Natural killer cell (primary cell): Measurements from ENCODE around the gene RYR2. TPM values are rescaled to one million over a fixed set of nuclear protein-coding genes. Genes with fewer than 3 reads are reported as not detected.

Experiments
- ATAC-seq, 3 donors: fragments of 150-1000 bp in 2 of 3; fragments of 200-7000 bp in 1 of 3; cut with Tn5 transposase; 1 replicate in 1 of 3; 2 replicates in 2 of 3; pipeline ENCODE4 v1.10.0; 2021; ENCODE audit warnings: mild to moderate bottlenecking in 2 of 3, moderate library complexity in 2 of 3
- DNase-seq, 2 donors: peaks; one replicate each; pipeline versions ENCODE4 v3.0.0 to v3.0.0-alpha.2; 2013 to 2021; ENCODE audit warnings: mixed read lengths in 1 of 2
- H3K27ac ChIP-seq: one replicate; pipeline ENCODE4 v1.5.1; 2013; ENCODE audit warnings: mild to moderate bottlenecking, low read length
- H3K27me3 ChIP-seq: one replicate; pipeline ENCODE4 v1.6.1; 2013; ENCODE audit warnings: low read length; ENCODE audit not compliant: control insufficient read depth, insufficient read depth
- H3K36me3 ChIP-seq: one replicate; pipeline ENCODE4 v1.6.1; 2013; ENCODE audit warnings: low read length; ENCODE audit not compliant: control insufficient read depth, insufficient read depth
- H3K4me1 ChIP-seq: one replicate; pipeline ENCODE4 v1.6.1; 2013; ENCODE audit warnings: low read length; ENCODE audit not compliant: control insufficient read depth, insufficient read depth
- H3K4me3 ChIP-seq: one replicate; pipeline ENCODE4 v1.5.1; 2013; ENCODE audit warnings: low read length
- H3K9me3 ChIP-seq: one replicate; pipeline ENCODE4 v1.6.1; 2013; ENCODE audit warnings: low read length; ENCODE audit not compliant: control insufficient read depth, insufficient read depth
- H3K27ac Mint-ChIP-seq, 2 donors: one replicate each; pipeline ENCODE4 v1.8.0; 2022; ENCODE audit warnings: mild to moderate bottlenecking in 2 of 2, mixed read lengths in 2 of 2, moderate library complexity in 1 of 2
- H3K27me3 Mint-ChIP-seq, 2 donors: one replicate each; pipeline ENCODE4 v1.8.0; 2022; ENCODE audit warnings: low read depth in 2 of 2, mixed read lengths in 2 of 2
- H3K36me3 Mint-ChIP-seq: one replicate; pipeline ENCODE4 v1.8.0; 2022; ENCODE audit warnings: mixed read lengths
- H3K4me1 Mint-ChIP-seq, 2 donors: one replicate each; pipeline ENCODE4 v1.8.0; 2022; ENCODE audit warnings: mixed read lengths in 2 of 2
- H3K4me3 Mint-ChIP-seq: one replicate; pipeline ENCODE4 v1.8.0; 2022; ENCODE audit warnings: mild to moderate bottlenecking, moderate library complexity, mixed read lengths
- H3K9me3 Mint-ChIP-seq, 2 donors: one replicate each; pipeline ENCODE4 v1.8.0; 2022; ENCODE audit warnings: mixed read lengths in 2 of 2
- CTCF ChIP-seq: fragments of 200-600 bp; IDR thresholded peaks from one replicate; pipeline ENCODE4 v1.8.0; 2022; ENCODE audit warnings: antibody characterized with exemption
- WGBS: methylation state at CpG from one replicate; pipeline ENCODE4 v1.1.7; 2013; ENCODE audit warnings: missing lambda C conversion rate; ENCODE audit not compliant: insufficient coverage; 5-methylcytosine and 5-hydroxymethylcytosine counted together
- intact Hi-C: fragments of 100-400 bp; cut with micrococcal nuclease; formaldehyde crosslinking; loops from one replicate; pipeline ENCODE4 v1.14.2; 2022
- total RNA-seq, 4 donors: library from RNA; stranded (reverse); fragments of 120-200 nt in 1 of 4; gene quantifications; one replicate each; pipeline versions ENCODE4 v1.2.3 to v1.2.4, GENCODE V29; 2013 to 2022

The RYR2 gene
- total RNA-seq, 3 donors from 2014 or later (not counting 1 experiment from before 2014, with no cell fraction given): 0.13 to 1.2 (median 0.38) TPM

DNA sequence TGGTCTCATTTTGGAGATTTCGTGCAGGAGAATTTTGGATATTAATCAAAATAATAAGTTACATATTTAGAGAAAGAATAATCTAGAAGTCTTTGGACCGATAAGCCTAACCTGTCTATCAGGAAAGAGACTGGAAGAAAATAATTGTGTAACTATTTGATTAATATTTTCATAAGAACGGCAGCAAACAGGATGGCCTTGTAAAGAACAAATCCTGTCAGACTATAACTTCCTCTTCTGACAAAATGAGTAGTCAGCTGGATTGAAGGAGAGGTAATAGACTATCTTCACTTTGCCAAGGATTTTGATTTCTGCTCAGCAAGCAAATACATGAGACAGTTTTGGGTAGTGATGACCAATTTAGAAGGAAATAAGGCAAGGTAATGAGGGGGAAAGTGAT, 12.7 kb upstream of the RYR2 start:
- H3K4me3 Mint-ChIP-seq: no peak overlapping the region
- no peak for ATAC-seq

DNA sequence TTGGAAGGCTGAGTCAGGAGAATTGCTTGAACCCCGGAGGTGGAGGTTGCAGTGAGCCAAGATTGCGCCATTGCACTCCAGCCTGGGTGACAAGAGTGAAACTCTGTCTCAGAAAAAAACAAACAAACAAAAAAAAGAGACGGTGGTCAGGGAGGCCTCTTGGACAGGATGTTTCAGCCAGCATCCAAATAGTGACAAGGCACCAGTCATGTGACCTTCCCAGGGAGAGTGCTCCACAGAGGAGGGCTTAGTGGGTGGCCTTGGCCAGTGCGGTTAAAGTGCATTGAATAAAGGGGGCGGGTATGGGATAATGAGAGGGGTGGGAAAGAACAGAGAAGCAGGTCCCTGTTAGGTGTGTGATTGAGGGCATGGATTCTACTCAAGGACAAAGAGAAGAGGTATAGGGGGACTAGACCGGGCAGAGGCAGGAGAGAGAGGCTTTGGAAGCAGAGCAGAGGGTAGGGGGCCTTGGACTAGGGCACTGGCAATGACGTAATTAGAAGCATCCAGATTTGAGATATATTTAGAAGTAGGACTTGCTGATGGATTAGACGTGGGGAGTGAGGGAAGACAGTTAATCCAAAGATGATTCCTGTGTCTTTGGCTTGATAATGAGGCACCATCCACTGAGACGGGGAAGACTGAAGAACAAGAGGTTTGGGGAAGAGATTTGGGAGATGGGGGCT, 12.0 kb upstream of the RYR2 start:
- no peaks in the 10 kb centered on the region for H3K9me3 ChIP-seq
- Mint-ChIP-seq H3K27ac (no peak overlapping the region), H3K9me3 (peaks cover 4 to 11% of the 10 kb centered on the region in 2 donors), H3K36me3 (peaks cover 7% of the 10 kb centered on the region), H3K4me1 (no peaks in the 10 kb centered on the region), H3K27me3 (peaks cover 0 to 8% of the 10 kb centered on the region in 2 donors), H3K4me3 (no peak overlapping the region)
- H3K27me3 ChIP-seq: peaks cover 2% of the 10 kb centered on the region
- no peak for TF ChIP-seq CTCF
- intact Hi-C loops: no loop called here
- no peak overlapping the region for H3K27ac ChIP-seq
- 81% methylated on average over 9 of the region's 9 CpGs for WGBS
- ATAC-seq (no peak), DNase-seq (no peak)
- H3K4me3 ChIP-seq: no peak overlapping the region
- H3K36me3 ChIP-seq: no peaks in the 10 kb centered on the region
- H3K4me1 ChIP-seq: no peaks in the 10 kb centered on the region

More for the DNA sequence above, 12.7 kb upstream of the RYR2 start:
- Histone ChIP-seq H3K4me3 (no peak overlapping the region), H3K9me3 (no peaks in the 10 kb centered on the region), H3K27ac (no peak overlapping the region), H3K4me1 (no peaks in the 10 kb centered on the region), H3K36me3 (no peaks in the 10 kb centered on the region), H3K27me3 (peaks cover 2% of the 10 kb centered on the region)
- Mint-ChIP-seq H3K27ac (no peak overlapping the region), H3K9me3 (peaks cover 4 to 11% of the 10 kb centered on the region in 2 donors), H3K36me3 (peaks cover 7% of the 10 kb centered on the region), H3K27me3 (peaks cover 0 to 8% of the 10 kb centered on the region in 2 donors), H3K4me1 (no peaks in the 10 kb centered on the region)
- intact Hi-C loops: no loop called here
- no peak for TF ChIP-seq CTCF
- WGBS: 100% methylated on average over 1 of the region's 3 CpGs
- no peak for DNase-seq

GRCh38 chr1:237031480-237031879, 10.5 kb upstream of the RYR2 start:
- peaks cover 0 to 7% of the 10 kb centered on the region in 2 donors for H3K9me3 Mint-ChIP-seq
- no peak overlapping the region for H3K27ac Mint-ChIP-seq
- peaks cover 0 to 8% of the 10 kb centered on the region in 2 donors for H3K27me3 Mint-ChIP-seq
- Histone ChIP-seq H3K9me3 (no peaks in the 10 kb centered on the region), H3K4me3 (no peak overlapping the region), H3K36me3 (no peaks in the 10 kb centered on the region), H3K4me1 (no peaks in the 10 kb centered on the region), H3K27me3 (peaks cover 2% of the 10 kb centered on the region), H3K27ac (no peak overlapping the region)
- H3K36me3 Mint-ChIP-seq: no peaks in the 10 kb centered on the region
- no peak for ATAC-seq
- no peak for DNase-seq
- no peaks in the 10 kb centered on the region for H3K4me1 Mint-ChIP-seq
- intact Hi-C loops: no loop called here
- TF ChIP-seq CTCF: no peak
- 81% methylated on average over 4 of the region's 4 CpGs for WGBS
- H3K4me3 Mint-ChIP-seq: no peak overlapping the region

DNA sequence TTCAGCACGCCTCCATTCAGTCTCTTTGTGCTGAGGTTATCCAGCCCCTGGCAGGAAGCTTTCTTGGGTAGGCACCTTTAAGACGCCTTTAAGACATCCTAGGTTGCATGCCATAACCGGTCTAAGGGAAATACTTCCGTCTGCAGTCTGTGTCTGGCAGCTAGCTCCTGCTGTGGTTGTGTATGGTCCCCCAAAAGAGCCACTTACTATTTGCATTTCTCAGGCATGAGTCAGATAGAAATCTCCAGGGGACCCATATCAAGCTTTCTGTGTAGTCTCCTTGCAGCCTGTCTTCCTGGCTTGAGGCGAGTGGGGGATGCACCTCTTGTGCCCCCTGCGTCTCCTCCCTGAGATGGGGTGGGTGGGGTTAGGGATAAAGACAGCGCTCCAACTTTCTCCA, 10.0 kb upstream of the RYR2 start:
- peaks cover 0 to 8% of the 10 kb centered on the region in 2 donors for H3K27me3 Mint-ChIP-seq
- WGBS: 45% methylated on average over 5 of the region's 7 CpGs
- Histone ChIP-seq H3K27me3 (peaks cover 2% of the 10 kb centered on the region), H3K4me3 (no peak overlapping the region), H3K36me3 (no peaks in the 10 kb centered on the region), H3K9me3 (no peaks in the 10 kb centered on the region), H3K27ac (no peak overlapping the region), H3K4me1 (no peaks in the 10 kb centered on the region)
- H3K4me1 Mint-ChIP-seq: no peaks in the 10 kb centered on the region
- DNase-seq: no peak
- H3K9me3 Mint-ChIP-seq: peaks cover 0 to 7% of the 10 kb centered on the region in 2 donors
- intact Hi-C loops: no loop called here
- no peak overlapping the region for H3K4me3 Mint-ChIP-seq
- no peak for TF ChIP-seq CTCF
- ATAC-seq: no peak
- no peaks in the 10 kb centered on the region for H3K36me3 Mint-ChIP-seq
- H3K27ac Mint-ChIP-seq: no peak overlapping the region
